Measurements from ENCODE around the gene CFAP161. TPM values are rescaled to one million over a fixed set of nuclear protein-coding genes. Genes with fewer than 3 reads are reported as not detected.

CFAP161 gene
- total and polyA plus RNA-seq, 2 of the 13 experiments (the other 11 are each of a cell fraction or from before 2014, with no cell fraction given): not detected

DNA sequence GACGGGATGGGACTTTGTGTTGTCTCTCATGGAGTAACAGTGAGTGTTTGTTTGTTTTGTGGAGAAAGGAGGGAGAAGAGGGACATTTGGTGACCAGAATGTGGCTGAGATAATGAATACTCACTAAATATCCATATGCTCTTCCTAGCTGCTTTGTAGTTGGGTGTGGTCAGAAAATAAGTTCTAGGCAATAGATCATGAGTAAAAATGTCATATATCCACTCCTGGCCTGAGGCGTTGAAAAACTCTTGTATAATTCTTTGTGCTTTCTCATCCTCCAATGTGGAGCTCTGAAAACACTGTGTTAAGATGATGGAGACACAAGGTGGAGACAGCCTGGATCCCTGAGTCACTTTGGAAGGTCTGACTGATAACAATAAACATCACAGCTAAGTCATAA, 34.6 kb downstream of the CFAP161 start:
- CTCF ChIA-PET (ENCODE audit: low intra/inter-chr PET ratio, low total read pairs): no interaction called here
- POLR2A ChIA-PET: no interaction called here
- no peaks in the 10 kb centered on the region for H3K4me1 ChIP-seq (ENCODE audit: insufficient read depth, low read length)
- ATAC-seq: no peak
- H4K20me1 ChIP-seq (ENCODE audit: insufficient read depth, low read length): no peaks in the 10 kb centered on the region
- no peaks in the 10 kb centered on the region for H3K79me2 ChIP-seq (ENCODE audit: insufficient read depth, low read length)
- 16% methylated on average over 2 of the region's 2 CpGs for WGBS (ENCODE audit: low lambda C conversion rate)
- BruUV-seq (replicated peaks): no TSS peak
- FAIRE-seq: no peak
- no peak overlapping the region for H3K27ac ChIP-seq (ENCODE audit: extremely low read length, insufficient read depth, low read length)
- DNase-seq (ENCODE audit: low spot score): no peak
- intact Hi-C loops (cut with micrococcal nuclease; ENCODE audit: unreplicated experiment): no loop called here
- H3K9me3 ChIP-seq (ENCODE audit: low read length): no peaks in the 10 kb centered on the region
- TF ChIP-seq, protein P1, sequence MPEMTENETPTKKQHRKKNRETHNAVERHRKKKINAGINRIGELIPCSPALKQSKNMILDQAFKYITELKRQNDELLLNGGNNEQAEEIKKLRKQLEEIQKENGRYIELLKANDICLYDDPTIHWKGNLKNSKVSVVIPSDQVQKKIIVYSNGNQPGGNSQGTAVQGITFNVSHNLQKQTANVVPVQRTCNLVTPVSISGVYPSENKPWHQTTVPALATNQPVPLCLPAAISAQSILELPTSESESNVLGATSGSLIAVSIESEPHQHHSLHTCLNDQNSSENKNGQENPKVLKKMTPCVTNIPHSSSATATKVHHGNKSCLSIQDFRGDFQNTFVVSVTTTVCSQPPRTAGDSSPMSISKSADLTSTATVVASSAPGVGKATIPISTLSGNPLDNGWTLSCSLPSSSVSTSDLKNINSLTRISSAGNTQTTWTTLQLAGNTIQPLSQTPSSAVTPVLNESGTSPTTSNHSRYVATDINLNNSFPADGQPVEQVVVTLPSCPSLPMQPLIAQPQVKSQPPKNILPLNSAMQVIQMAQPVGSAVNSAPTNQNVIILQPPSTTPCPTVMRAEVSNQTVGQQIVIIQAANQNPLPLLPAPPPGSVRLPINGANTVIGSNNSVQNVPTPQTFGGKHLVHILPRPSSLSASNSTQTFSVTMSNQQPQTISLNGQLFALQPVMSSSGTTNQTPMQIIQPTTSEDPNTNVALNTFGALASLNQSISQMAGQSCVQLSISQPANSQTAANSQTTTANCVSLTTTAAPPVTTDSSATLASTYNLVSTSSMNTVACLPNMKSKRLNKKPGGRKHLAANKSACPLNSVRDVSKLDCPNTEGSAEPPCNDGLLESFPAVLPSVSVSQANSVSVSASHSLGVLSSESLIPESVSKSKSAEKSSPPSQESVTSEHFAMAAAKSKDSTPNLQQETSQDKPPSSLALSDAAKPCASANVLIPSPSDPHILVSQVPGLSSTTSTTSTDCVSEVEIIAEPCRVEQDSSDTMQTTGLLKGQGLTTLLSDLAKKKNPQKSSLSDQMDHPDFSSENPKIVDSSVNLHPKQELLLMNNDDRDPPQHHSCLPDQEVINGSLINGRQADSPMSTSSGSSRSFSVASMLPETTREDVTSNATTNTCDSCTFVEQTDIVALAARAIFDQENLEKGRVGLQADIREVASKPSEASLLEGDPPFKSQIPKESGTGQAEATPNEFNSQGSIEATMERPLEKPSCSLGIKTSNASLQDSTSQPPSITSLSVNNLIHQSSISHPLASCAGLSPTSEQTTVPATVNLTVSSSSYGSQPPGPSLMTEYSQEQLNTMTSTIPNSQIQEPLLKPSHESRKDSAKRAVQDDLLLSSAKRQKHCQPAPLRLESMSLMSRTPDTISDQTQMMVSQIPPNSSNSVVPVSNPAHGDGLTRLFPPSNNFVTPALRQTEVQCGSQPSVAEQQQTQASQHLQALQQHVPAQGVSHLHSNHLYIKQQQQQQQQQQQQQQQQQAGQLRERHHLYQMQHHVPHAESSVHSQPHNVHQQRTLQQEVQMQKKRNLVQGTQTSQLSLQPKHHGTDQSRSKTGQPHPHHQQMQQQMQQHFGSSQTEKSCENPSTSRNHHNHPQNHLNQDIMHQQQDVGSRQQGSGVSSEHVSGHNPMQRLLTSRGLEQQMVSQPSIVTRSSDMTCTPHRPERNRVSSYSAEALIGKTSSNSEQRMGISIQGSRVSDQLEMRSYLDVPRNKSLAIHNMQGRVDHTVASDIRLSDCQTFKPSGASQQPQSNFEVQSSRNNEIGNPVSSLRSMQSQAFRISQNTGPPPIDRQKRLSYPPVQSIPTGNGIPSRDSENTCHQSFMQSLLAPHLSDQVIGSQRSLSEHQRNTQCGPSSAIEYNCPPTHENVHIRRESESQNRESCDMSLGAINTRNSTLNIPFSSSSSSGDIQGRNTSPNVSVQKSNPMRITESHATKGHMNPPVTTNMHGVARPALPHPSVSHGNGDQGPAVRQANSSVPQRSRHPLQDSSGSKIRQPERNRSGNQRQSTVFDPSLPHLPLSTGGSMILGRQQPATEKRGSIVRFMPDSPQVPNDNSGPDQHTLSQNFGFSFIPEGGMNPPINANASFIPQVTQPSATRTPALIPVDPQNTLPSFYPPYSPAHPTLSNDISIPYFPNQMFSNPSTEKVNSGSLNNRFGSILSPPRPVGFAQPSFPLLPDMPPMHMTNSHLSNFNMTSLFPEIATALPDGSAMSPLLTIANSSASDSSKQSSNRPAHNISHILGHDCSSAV (CRISPR knock-in tag; IDR thresholded peaks at IDR 0.05; ENCODE audit: borderline replicate concordance): no peak
- no peak for TF ChIP-seq ZNF10 (CRISPR knock-in tag; IDR thresholded peaks at IDR 0.05; ENCODE audit: borderline replicate concordance, low read depth)
- no peak for TF ChIP-seq ZNF292 (CRISPR knock-in tag; IDR thresholded peaks at IDR 0.05; ENCODE audit: borderline replicate concordance, low read depth)
- no peak for TF ChIP-seq MED13 (CRISPR knock-in tag; IDR thresholded peaks at IDR 0.05)
- TF ChIP-seq SNRNP70 (IDR thresholded peaks at IDR 0.05; ENCODE audit: low read depth, low read length): no peak
- TF ChIP-seq ZNF337 (CRISPR knock-in tag; IDR thresholded peaks at IDR 0.05; ENCODE audit: borderline replicate concordance, low read depth): no peak
- TF ChIP-seq ZFP36L1 (CRISPR knock-in tag; IDR thresholded peaks at IDR 0.05): no peak
- TF ChIP-seq, protein P2, sequence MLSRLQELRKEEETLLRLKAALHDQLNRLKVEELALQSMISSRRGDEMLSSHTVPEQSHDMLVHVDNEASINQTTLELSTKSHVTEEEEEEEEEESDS (CRISPR knock-in tag; IDR thresholded peaks at IDR 0.05; ENCODE audit: borderline replicate concordance): no peak
- TF ChIP-seq TAF1 (CRISPR knock-in tag; IDR thresholded peaks at IDR 0.05): no peak
- TF ChIP-seq ZSCAN21 (CRISPR knock-in tag; IDR thresholded peaks at IDR 0.05; ENCODE audit: borderline replicate concordance): no peak
- no peak for TF ChIP-seq CEBPB (IDR thresholded peaks at IDR 0.05; ENCODE audit: borderline replicate concordance, low read depth, low read length)
- TF ChIP-seq ZNF24 (IDR thresholded peaks at IDR 0.05): no peak
- TF ChIP-seq, protein P3, sequence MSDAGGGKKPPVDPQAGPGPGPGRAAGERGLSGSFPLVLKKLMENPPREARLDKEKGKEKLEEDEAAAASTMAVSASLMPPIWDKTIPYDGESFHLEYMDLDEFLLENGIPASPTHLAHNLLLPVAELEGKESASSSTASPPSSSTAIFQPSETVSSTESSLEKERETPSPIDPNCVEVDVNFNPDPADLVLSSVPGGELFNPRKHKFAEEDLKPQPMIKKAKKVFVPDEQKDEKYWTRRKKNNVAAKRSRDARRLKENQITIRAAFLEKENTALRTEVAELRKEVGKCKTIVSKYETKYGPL (CRISPR knock-in tag; IDR thresholded peaks at IDR 0.05): no peak
- TF ChIP-seq, protein P4, sequence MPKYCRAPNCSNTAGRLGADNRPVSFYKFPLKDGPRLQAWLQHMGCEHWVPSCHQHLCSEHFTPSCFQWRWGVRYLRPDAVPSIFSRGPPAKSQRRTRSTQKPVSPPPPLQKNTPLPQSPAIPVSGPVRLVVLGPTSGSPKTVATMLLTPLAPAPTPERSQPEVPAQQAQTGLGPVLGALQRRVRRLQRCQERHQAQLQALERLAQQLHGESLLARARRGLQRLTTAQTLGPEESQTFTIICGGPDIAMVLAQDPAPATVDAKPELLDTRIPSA (CRISPR knock-in tag; IDR thresholded peaks at IDR 0.05; ENCODE audit: borderline replicate concordance): no peak
- TF ChIP-seq ZNF878 (CRISPR knock-in tag; IDR thresholded peaks at IDR 0.05): no peak
- H3K9ac ChIP-seq (ENCODE audit: insufficient read depth, low read depth, low read length): no peak overlapping the region
- no peaks in the 10 kb centered on the region; a peak in 1 of 5 replicates for H3K27me3 ChIP-seq (ENCODE audit: control insufficient read depth in 1 of 2, insufficient read depth in 2 of 2, low read length in 2 of 2)
- in situ Hi-C loops (cut with HindIII; ENCODE audit: extremely low pct_ligation_motif_present, low pct_unique_long_range_greater_than_20kb): no loop called here
- H3K36me3 ChIP-seq (replicated peaks in 1 of 2; ENCODE audit: control insufficient read depth in 1 of 2, insufficient read depth in 2 of 2, low read length in 2 of 2): no peaks in the 10 kb centered on the region
- no peak overlapping the region for H3K4me2 ChIP-seq (ENCODE audit: low read depth, low read length)
- H2AFZ ChIP-seq (ENCODE audit: low read length): no peak overlapping the region
- H3K4me3 ChIP-seq (replicated peaks in 1 of 3; ENCODE audit: insufficient read depth in 1 of 3, low read depth in 2 of 3, low read length in 3 of 3): no peak overlapping the region

All from HepG2 (cell line).